Cardiac muscle cell (in vitro differentiated cells and primary cell): Measurements from ENCODE around the gene DKK3. TPM values are rescaled to one million over a fixed set of nuclear protein-coding genes. Genes with fewer than 3 reads are reported as not detected.

Experiments used
- DNase-seq, 2 donors: peaks; one replicate each; pipeline versions ENCODE4 v3.0.0 to v3.0.0-alpha.2; 2010 to 2017; ENCODE audit warnings: low read depth in 1 of 2, low spot score in 1 of 2
- H3K27ac ChIP-seq: fragments of 200-600 bp; sonication (generic); 2 replicates; pipeline ENCODE4 v1.5.1; 2016
- H3K27me3 ChIP-seq: fragments of 200-600 bp; sonication (generic); 2 replicates; pipeline ENCODE4 v1.6.0; 2016; ENCODE audit warnings: control low read depth
- H3K36me3 ChIP-seq: fragments of 200-600 bp; sonication (generic); 2 replicates; pipeline ENCODE4 v1.5.1; 2016; ENCODE audit warnings: control low read depth
- H3K4me1 ChIP-seq: fragments of 200-600 bp; sonication (generic); 2 replicates; pipeline ENCODE4 v1.8.1; 2017; ENCODE audit warnings: low read depth, mild to moderate bottlenecking, mixed run types
- H3K4me3 ChIP-seq: fragments of 200-600 bp; sonication (generic); 2 replicates; pipeline ENCODE4 v1.5.1; 2016; ENCODE audit warnings: mild to moderate bottlenecking
- H3K9me3 ChIP-seq: fragments of 200-600 bp; sonication (generic); 2 replicates; pipeline ENCODE4 v1.5.1; 2017; ENCODE audit warnings: low read depth, mild to moderate bottlenecking, control low read depth
- polyA plus RNA-seq: library from polyadenylated mRNA; unstranded; fragments of >200 nt; fragmentation: Nextera tagmentation; extraction: Ambion mirVana; gene quantifications from 2 replicates; pipeline ENCODE4 v1.2.1, GENCODE V29; 2016
- total RNA-seq: library from RNA; depleted of rRNA; stranded (reverse); fragments of >200 nt; gene quantifications from 2 replicates; pipeline ENCODE4 v1.2.3, GENCODE V29; 2016
- TF ChIP-seq, protein P1 (sequence below): IDR thresholded peaks from 2 replicates; pipeline ENCODE4 v1.5.1; 2012; ENCODE audit warnings: low read depth, mild to moderate bottlenecking, low read length

DKK3 gene
- total and polyA plus RNA-seq, 2 experiments from 2014 or later, result 180 to 238 TPM

DNA sequence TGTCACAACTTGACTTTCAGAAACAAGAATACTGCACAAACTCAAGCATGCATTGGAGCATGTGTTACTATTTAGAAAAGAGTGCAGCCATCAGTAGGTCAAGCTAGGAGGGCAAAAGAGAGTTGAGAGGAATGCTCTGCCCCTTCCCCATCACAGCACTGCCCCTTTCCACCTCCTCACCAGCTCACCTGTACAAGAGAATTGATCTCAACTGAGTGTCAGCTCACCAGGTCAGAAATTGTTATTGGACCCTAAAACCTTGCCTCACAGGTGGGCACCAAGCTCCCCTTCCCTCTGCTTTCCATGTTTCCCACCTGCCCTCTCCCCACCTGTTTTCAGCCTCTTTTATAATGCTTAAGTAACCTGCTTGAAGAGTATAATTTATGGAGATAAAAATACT lies 48.8 kb downstream of the DKK3 start:
- no peak overlapping the region for H3K4me3 ChIP-seq
- no peaks in the 10 kb centered on the region for H3K4me1 ChIP-seq
- TF ChIP-seq, protein P1, sequence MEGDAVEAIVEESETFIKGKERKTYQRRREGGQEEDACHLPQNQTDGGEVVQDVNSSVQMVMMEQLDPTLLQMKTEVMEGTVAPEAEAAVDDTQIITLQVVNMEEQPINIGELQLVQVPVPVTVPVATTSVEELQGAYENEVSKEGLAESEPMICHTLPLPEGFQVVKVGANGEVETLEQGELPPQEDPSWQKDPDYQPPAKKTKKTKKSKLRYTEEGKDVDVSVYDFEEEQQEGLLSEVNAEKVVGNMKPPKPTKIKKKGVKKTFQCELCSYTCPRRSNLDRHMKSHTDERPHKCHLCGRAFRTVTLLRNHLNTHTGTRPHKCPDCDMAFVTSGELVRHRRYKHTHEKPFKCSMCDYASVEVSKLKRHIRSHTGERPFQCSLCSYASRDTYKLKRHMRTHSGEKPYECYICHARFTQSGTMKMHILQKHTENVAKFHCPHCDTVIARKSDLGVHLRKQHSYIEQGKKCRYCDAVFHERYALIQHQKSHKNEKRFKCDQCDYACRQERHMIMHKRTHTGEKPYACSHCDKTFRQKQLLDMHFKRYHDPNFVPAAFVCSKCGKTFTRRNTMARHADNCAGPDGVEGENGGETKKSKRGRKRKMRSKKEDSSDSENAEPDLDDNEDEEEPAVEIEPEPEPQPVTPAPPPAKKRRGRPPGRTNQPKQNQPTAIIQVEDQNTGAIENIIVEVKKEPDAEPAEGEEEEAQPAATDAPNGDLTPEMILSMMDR, result no peak
- H3K27ac ChIP-seq, result peak overlapping the region; percentile 51
- no peaks in the 10 kb centered on the region for H3K27me3 ChIP-seq
- H3K9me3 ChIP-seq, result no peaks in the 10 kb centered on the region
- H3K36me3 ChIP-seq, result peaks cover 42% of the 10 kb centered on the region
- DNase-seq, result no peak

DNA sequence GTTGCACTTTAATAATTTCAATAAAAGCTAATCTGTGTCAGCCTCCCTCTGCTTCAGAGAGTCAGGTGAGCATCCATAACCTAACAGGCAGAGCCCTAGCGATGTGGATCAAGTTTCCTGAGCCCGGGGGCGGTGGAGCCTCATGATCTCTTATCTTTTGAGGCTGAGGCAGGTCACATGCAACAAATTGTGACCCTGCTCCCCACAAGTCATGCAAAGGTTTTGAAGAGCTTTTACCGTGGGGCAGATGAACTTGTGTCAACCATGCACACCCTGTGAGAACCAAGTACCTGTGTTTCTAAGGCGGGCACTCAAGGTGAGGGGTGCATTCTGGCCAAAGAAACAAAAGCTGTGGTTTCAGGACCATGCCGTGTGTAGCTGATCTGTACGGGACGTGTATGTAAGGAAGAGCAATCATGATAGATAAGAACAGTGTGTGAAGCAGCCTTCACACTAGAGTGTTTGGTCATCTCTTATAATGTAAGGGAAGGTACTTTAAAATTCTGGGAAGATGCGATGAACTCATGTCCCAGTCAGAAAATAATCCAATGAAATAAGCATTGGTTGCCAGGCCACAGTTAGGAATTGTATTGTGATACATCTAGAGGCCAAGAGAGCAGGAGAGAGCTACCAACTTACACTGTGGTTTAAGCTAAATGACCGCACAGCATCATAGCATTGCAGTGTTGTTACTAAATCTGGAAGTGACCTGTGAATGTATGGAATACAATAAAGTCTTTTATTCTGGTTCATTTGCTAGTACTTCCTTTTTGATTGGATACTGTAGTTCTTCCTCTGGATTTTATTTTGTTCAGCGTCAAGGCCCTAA lies 49.8 kb downstream of the DKK3 start:
- peaks cover 45% of the 10 kb centered on the region for H3K36me3 ChIP-seq
- H3K4me1 ChIP-seq, result no peaks in the 10 kb centered on the region
- no peak for DNase-seq
- H3K27ac ChIP-seq, result peak overlapping the region; percentile 51
- no peaks in the 10 kb centered on the region for H3K9me3 ChIP-seq
- no peak overlapping the region for H3K4me3 ChIP-seq
- TF ChIP-seq, protein P1, result no peak
- H3K27me3 ChIP-seq, result no peaks in the 10 kb centered on the region

DNA sequence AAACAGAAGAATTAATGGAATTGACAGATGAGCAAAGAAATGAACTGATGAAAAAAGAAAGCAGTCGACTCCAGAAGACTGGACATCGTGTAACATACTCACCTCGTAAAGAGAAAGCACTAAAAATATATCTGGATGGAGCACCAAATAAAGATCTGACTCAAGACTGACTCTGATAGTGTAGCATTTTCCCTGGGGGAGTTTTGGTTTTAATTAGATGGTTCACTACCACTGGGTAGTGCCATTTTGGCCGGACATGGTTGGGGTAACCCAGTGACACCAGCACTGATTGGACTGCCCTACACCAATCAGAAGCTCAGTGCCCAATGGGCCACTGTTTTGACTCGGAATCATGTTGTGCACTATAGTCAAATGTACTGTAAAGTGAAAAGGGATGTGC lies 52.4 kb downstream of the DKK3 start:
- Histone ChIP-seq H3K4me1 (no peaks in the 10 kb centered on the region), H3K27me3 (no peaks in the 10 kb centered on the region), H3K9me3 (no peaks in the 10 kb centered on the region), H3K27ac (no peak overlapping the region), H3K4me3 (no peak overlapping the region), H3K36me3 (peaks cover 66% of the 10 kb centered on the region)
- DNase-seq, result no peak
- TF ChIP-seq, protein P1, result no peak

DNA sequence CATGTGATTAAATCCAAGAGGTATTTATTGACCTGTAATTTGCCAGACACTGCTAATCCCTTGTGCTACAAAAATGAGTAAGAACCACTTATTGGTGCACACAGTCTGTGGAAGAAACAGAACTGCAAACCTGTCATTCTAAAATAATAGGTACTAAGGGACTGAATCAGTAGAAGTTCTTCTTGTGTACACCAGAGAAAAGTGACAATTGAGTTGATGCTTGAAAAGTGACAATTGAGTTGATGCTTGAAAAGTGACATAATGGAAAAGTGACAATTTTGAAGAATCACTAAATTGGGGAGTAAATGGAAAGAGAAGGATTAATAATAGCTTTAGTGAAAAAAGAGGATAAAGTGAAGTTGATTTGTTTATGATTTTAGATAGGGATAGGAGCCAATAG lies 56.4 kb downstream of the DKK3 start:
- TF ChIP-seq, protein P1, result no peak

DNA sequence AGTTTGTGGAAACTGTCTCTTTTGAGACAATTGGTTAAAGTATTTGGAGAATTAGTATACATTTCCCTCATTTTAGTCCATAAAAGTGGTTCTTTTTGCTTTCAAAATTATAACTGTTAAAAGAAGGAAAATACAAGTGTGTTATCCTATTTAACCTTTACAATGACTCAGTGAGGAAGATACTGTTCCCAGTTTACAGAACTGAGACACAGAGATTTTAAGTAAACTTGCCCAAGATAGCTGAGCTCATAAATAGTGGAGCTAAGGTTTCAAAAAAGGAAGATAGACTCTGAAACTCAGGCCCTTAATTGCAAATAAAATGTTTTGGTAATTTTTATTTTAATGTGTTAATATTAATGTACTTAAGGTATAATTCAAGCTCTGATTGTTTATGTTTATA lies 58.9 kb downstream of the DKK3 start:
- peaks cover 6% of the 10 kb centered on the region for H3K4me1 ChIP-seq
- peaks cover 75% of the 10 kb centered on the region for H3K36me3 ChIP-seq
- no peaks in the 10 kb centered on the region for H3K9me3 ChIP-seq
- no peaks in the 10 kb centered on the region for H3K27me3 ChIP-seq
- no peak overlapping the region for H3K4me3 ChIP-seq
- H3K27ac ChIP-seq, result no peak overlapping the region
- TF ChIP-seq, protein P1, result no peak
- no peak for DNase-seq

More for the DNA sequence above, 56.4 kb downstream of the DKK3 start:
- H3K27ac ChIP-seq, result no peak overlapping the region
- no peaks in the 10 kb centered on the region for H3K27me3 ChIP-seq
- H3K36me3 ChIP-seq, result peaks cover 86% of the 10 kb centered on the region
- no peak overlapping the region for H3K4me3 ChIP-seq
- H3K9me3 ChIP-seq, result no peaks in the 10 kb centered on the region
- no peak for DNase-seq
- peaks cover 6% of the 10 kb centered on the region for H3K4me1 ChIP-seq
